ENCODE data around the gene IL12RB2. TPM values are rescaled to one million over a fixed set of nuclear protein-coding genes. Genes with fewer than 3 reads are reported as not detected.

The IL12RB2 gene
- total and polyA plus RNA-seq, 2 donors (not counting 1 experiment from before 2014, with no cell fraction given) = 0.67 TPM; not detected in 1

- no CpG with 5 or more reads among the region's 5 CpGs for WGBS (ENCODE audit: insufficient coverage)
- intact Hi-C loops (cut with micrococcal nuclease) = no loop called here
- no peak overlapping the region for H3K4me2 ChIP-seq (replicated peaks; ENCODE audit: low read depth, low read length, poor library complexity, severe bottlenecking)
- ChIA-PET POLR2A (no interaction called here), CTCF (no interaction called here)
- H3K4me3 ChIP-seq (ENCODE audit: control extremely low read depth in 1 of 5, extremely low read depth in 1 of 5, insufficient read depth in 1 of 5, low read depth in 2 of 5, low read length in 4 of 5) = no peak overlapping the region
- H3K9ac ChIP-seq (ENCODE audit: low read length) = no peak overlapping the region
- H3K27ac ChIP-seq (ENCODE audit: low read length in 2 of 2) = no peak overlapping the region
- ATAC-seq (ENCODE audit: low read depth) (no peak), DNase-seq (no peak)
- TF ChIP-seq EZH2 (IDR thresholded peaks at IDR 0.05; ENCODE audit: borderline replicate concordance, insufficient read depth, low read depth, low read length, poor library complexity, severe bottlenecking) (no peak), CTCF (IDR thresholded peaks at IDR 0.05) (no peak)
- H3K4me1 ChIP-seq (ENCODE audit: control insufficient read depth in 2 of 2, insufficient read depth in 2 of 2, low read length in 2 of 2) = no peaks in the 10 kb centered on the region
- no peaks in the 10 kb centered on the region for H3K27me3 ChIP-seq (replicated peaks in 1 of 4; ENCODE audit: control extremely low read depth in 1 of 4, control insufficient read depth in 3 of 4, insufficient read depth in 4 of 4, low read length in 3 of 4)
- no peaks in the 10 kb centered on the region for H3K4me1 Mint-ChIP-seq
- no peaks in the 10 kb centered on the region for H3K9me3 Mint-ChIP-seq (ENCODE audit: insufficient read depth)
- no peak overlapping the region for H2AFZ ChIP-seq (ENCODE audit: insufficient read depth, low read depth, low read length, poor library complexity, severe bottlenecking)
- H3K4me3 Mint-ChIP-seq = no peak overlapping the region
- H3K27me3 Mint-ChIP-seq = peaks cover 8% of the 10 kb centered on the region
- H3K36me3 ChIP-seq (replicated peaks in 1 of 2; ENCODE audit: control extremely low read depth in 1 of 2, control insufficient read depth in 1 of 2, extremely low read depth in 1 of 2, insufficient read depth in 2 of 2, low read length in 1 of 2) = no peaks in the 10 kb centered on the region
- H3K27ac Mint-ChIP-seq = no peak overlapping the region
- no peaks in the 10 kb centered on the region for H3K9me3 ChIP-seq (ENCODE audit: control extremely low read depth in 1 of 3, control insufficient read depth in 2 of 3, insufficient read depth in 1 of 3, low read length in 2 of 3)
- H3K79me2 ChIP-seq (ENCODE audit: control insufficient read depth, insufficient read depth, low read length) = no peaks in the 10 kb centered on the region
- H4K20me1 ChIP-seq (ENCODE audit: control insufficient read depth, insufficient read depth, low read length, poor library complexity, severe bottlenecking) = no peaks in the 10 kb centered on the region
Measured at GRCh38 chr1:67314696-67315095, 7.0 kb downstream of the IL12RB2 start.

- POLR2A ChIA-PET = no interaction called here
- no peak for DNase-seq
Measured at GRCh38 chr1:67316180-67316902, 8.7 kb downstream of the IL12RB2 start.

More at GRCh38 chr1:67316180-67316902, 8.7 kb downstream of the IL12RB2 start:
- 93% methylated on average over 4 of the region's 8 CpGs for WGBS (ENCODE audit: insufficient coverage)
- Mint-ChIP-seq H3K27ac (no peak overlapping the region), H3K4me1 (no peaks in the 10 kb centered on the region), H3K9me3 (ENCODE audit: insufficient read depth) (no peaks in the 10 kb centered on the region), H3K27me3 (peaks cover 7% of the 10 kb centered on the region), H3K4me3 (no peak overlapping the region)
- CTCF ChIA-PET = interaction anchor here (0.6 to 0.9 kb wide), 2 partner anchors 31 to 102 kb away, joined by 3 read pairs; no protein-coding TSS in a partner anchor
- no peaks in the 10 kb centered on the region for H3K4me1 ChIP-seq (ENCODE audit: control insufficient read depth in 2 of 2, insufficient read depth in 2 of 2, low read length in 2 of 2)
- intact Hi-C loops (cut with micrococcal nuclease) = no loop called here
- H3K27me3 ChIP-seq (replicated peaks in 1 of 4; ENCODE audit: control extremely low read depth in 1 of 4, control insufficient read depth in 3 of 4, insufficient read depth in 4 of 4, low read length in 3 of 4) = no peaks in the 10 kb centered on the region
- H3K4me3 ChIP-seq (ENCODE audit: control extremely low read depth in 1 of 5, extremely low read depth in 1 of 5, insufficient read depth in 1 of 5, low read depth in 2 of 5, low read length in 4 of 5) = no peak overlapping the region
- H4K20me1 ChIP-seq (ENCODE audit: control insufficient read depth, insufficient read depth, low read length, poor library complexity, severe bottlenecking) = no peaks in the 10 kb centered on the region
- no peaks in the 10 kb centered on the region for H3K79me2 ChIP-seq (ENCODE audit: control insufficient read depth, insufficient read depth, low read length)
- TF ChIP-seq EZH2 (IDR thresholded peaks at IDR 0.05; ENCODE audit: borderline replicate concordance, insufficient read depth, low read depth, low read length, poor library complexity, severe bottlenecking) (no peak), CTCF (IDR thresholded peaks at IDR 0.05) (no peak)
- no peak for ATAC-seq (ENCODE audit: low read depth)
- no peak overlapping the region for H2AFZ ChIP-seq (ENCODE audit: insufficient read depth, low read depth, low read length, poor library complexity, severe bottlenecking)
- H3K4me2 ChIP-seq (replicated peaks; ENCODE audit: low read depth, low read length, poor library complexity, severe bottlenecking) = no peak overlapping the region
- no peaks in the 10 kb centered on the region for H3K9me3 ChIP-seq (ENCODE audit: control extremely low read depth in 1 of 3, control insufficient read depth in 2 of 3, insufficient read depth in 1 of 3, low read length in 2 of 3)
- H3K36me3 ChIP-seq (replicated peaks in 1 of 2; ENCODE audit: control extremely low read depth in 1 of 2, control insufficient read depth in 1 of 2, extremely low read depth in 1 of 2, insufficient read depth in 2 of 2, low read length in 1 of 2) = no peaks in the 10 kb centered on the region
- no peak overlapping the region for H3K9ac ChIP-seq (ENCODE audit: low read length)
- H3K27ac ChIP-seq (ENCODE audit: low read length in 2 of 2) = no peak overlapping the region
